GF-D8 (cell line): ENCODE results near the gene CTH.
"Not testable (repeated sequence)": the region's sequence is repeated elsewhere in the genome, so short reads cannot be mapped to it uniquely, and the experiment has no call there.

Experiments used
- DNase-seq: peaks from one replicate; lab custom pipeline; 2025; lab: John Stamatoyannopoulos, UW

Gene CTH

DNA sequence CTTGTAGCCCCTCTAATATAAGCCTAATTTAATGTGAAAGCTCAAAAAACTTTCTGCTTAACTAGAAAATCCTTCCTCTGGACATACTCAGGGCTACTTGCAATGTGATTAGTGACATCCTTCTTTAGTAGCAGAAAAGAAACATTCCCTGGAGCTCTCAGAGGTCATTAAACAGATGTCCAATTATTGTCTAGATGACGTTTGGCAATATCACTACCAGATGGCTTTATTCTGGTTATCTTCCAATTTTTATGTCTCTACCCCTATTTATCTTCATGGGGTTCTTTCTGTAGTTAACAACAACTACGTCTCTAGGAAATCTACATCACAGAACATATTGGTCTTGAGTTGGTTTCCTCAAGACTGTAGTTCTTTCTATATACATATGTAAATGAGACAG lies 44.2 kb downstream of the CTH start:
- DNase-seq: no peak

DNA sequence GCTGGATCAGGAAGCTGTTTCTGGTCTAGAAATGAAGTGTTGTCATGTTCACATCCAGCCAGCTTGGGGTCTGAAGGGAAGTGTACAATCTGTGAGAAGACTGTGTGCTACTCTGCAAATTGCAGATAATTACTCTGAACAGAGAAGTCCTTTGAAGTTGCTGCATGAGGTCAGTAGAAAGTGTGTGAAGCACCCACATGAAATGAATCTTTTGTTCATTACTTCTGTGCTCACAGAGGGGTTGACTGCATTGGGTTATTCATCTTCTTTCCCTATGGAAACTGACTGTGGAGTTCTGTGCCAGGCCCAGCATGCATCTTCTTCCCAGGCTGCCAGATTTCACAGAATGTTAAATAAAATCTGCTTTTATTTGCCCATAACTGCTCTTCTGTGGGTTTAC lies 47.1 kb downstream of the CTH start:
- no peak for DNase-seq

DNA sequence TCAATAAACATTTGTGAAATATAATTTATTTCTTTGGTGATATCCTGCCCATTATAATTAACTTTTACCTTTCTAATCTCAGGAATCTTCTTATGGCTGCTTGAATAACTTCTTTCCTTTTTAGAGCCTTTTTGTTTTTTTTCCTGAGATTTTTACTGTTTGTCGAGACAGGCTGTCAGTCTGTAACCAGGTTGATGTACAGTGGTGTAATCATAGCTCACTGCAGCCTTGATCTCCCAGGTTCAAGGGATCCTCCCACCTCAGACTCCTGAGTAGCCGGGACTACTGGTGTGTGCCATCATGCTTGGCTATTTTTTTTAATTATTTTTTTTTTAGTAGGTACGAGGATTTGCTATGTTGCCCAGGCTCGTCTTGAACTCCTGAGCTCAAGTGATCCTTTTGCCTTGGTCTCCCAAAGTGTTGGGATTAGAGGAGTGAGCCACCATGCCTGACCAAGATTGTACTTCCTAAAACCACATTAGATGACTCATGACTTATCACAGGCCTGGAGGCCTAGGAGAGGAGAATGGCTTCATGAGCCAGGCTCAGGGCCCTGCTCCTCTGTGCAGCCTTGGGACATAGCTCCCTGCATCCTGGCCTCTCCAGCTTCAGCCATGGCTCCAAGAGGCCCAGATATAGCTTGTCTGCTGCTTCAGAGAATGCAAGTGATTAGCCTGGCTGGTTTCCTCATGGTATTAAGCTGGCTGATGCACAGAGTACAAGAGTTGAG lies 48.6 kb downstream of the CTH start:
- DNase-seq: no peak

DNA sequence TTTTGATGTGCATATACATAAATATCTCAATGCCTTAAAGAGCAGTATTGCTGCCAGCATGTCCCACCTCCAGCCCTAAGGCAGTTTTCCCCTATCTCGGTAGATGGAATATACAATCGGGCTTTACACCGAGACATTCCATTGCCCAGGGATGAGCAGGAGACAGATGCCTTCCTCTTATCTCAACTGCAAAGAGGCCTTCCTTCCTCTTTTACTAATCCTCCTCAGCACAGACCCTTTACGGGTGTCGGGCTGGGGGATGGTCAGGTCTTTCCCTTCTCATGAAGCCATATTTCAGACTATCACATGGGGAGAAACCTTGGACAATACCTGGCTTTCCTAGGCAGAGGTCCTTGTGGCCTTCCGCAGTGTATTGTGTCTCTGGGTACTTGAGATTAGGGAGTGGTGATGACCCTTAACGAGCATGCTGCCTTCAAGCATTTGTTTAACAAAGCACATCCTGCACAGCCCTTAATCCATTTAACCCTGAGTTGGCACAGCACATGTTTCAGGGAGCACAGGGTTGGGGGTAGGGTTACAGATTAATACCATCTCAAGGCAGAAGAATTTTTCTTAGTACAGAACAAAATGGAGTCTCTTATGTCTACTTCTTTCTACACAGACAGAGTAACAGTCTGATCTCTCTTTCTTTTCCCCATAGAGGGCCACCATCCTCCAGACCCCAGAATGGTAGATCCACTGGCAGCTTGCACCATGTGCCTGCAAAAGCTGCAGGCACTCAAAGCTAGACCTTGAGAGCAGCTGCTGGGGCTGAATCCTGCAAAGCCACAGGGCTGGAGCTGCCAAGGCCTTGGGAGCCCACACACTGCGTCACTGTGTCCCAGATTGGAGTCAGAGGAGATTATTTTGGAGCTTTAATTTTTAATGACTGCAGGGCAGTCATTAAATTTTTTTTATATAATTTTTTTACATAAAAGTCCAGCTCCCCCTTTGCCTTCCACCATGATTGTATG lies 50.0 kb downstream of the CTH start:
- DNase-seq: not testable (repeated sequence)

DNA sequence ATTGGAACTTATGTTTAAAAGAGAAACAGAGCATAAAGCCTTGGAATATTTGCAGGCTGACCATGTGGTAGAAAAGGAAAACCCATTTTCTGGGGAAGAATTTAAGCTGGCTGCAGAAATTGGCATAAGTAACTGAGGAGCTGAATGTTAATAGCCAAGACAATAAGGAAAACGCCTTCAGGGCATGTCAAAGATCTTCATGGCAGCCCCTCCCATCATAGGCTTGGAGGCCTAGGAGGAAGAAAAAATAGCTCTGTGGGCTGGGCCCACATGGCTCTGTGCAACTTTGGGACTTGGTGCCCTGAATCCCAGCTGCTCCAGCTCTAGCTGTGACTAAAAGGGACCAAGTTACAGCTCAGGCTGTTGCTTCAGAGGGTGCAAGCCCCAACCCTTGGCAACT lies 51.5 kb downstream of the CTH start:
- no peak for DNase-seq

DNA sequence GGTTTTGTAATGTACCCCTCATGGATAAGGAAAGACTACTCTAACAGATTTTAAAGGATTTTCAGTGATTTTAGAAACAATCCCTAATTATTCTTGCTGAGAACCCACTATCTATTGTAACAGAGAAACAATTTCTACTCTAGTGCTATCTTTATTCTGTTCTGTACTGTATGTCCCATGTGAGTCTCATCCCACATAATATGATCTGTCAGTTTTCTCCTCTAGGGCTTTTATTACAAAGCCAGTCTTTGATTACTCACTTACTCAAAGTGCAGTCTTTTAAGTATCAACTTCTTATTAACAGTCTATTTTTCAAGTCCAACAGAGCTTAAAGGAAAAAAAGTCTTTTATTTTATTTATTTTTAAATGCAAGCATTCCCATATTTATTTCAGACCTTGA lies 54.8 kb downstream of the CTH start:
- no peak for DNase-seq

DNA sequence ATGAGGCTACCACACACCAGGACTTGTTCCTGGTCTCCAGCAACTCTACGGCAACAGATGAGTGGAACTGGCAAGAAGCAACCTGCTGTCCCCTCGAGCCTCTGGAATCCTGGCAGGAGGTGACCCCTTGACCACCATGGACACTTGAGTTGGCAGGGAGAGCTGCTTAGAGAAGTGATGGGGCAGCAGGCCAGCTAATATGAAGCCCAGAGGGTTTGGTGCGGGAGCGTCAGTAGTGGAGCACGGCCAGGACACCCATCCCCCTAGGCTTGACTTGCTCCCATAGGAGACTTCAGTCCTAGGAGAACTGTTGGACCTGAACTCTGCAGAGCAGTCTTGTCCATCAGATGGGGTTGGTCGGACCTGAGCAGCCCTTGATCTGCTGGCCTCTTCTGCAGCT lies 56.5 kb downstream of the CTH start:
- DNase-seq: no peak

DNA sequence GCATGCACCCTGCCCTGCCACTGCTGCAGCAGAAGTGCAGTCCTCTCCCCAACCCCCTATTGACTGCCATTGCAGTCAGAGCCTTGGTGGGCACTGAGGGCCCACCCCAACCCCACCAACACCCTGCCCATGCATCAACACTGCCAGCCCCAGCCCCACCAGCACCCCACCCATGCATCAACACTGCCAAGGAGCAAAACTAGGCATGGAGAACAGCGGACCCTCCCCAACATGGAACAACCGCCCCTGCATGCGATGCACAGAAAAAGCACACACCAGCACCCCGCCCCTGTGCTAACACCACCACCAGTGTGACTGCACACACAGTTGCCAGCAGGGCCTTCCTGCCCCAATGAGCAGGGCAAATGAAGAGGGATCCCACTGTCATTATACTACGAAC lies 57.1 kb downstream of the CTH start:
- no peak for DNase-seq

DNA sequence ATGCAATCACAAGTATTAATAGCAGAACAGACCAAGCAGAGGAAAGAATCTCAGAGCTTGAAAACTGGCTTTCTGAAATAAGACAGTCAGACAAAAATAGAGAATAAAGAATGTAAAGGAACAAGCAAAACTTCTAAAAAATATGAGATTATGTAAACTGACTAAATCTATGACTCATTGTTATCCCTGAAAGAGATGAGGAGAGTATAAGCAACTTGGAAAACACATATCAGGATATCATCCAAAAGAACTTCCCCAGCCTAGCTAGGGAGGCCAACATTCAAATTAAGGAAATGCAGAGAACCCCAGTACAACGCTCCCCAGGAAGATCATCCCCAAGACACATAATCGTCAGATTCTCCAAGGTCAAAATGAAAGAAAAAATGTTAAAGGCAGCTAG lies 58.1 kb downstream of the CTH start:
- DNase-seq: not testable (repeated sequence)

DNA sequence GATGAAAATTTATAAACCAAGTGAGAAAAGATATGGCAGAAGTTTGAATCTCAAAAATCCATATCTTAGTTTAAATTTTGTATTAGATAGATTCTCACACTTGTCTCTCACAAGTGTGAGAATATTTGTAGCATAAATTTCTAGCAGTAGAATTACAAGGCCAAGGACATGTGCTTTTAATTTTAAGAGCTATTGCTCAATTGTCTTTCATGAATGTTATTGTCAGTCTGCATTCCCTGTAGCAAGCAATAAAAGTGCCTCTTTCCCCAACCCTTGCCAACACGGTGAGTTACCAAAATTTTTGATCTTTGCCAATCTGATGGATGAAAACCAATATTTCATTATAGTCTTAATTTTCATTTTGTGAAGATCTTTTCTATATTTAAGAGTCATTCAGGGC lies 64.0 kb downstream of the CTH start:
- DNase-seq: no peak

DNA sequence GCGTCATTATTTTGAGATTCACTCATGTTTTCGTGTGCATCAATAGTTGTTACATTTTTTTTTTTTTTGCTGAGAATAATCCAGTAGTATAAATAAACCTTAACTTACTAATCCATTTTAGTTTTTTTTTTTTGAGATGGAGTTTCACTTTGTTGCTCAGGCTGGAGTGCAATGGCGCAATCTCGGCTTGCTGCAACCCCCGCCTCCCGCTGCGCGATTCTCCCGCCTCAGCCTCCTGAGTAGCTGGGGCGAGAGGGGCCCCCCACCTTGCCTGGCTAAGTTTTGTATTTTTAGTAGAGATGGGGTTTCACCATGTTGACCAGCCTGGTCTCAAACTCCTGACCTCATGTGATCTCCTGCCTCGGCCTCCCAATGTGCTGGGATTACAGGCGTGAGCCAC lies 66.0 kb downstream of the CTH start:
- no peak for DNase-seq

DNA sequence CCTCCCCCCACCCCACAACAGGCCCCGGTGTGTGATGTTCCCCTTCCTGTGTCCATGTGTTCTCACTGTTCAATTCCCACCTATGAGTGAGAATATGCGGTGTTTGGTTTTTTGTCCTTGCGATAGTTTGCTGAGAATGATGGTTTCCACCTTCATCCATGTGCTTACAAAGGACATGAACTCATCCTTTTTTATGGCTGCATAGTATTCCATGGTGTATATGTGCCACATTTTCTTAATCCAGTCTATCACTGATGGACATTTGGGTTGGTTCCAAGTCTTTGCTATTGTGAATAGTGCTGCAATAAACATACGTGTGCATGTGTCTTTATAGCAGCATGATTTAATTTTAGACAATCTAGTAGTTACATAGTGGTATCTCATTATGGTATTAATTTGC lies 66.8 kb downstream of the CTH start:
- DNase-seq: not testable (repeated sequence)

DNA sequence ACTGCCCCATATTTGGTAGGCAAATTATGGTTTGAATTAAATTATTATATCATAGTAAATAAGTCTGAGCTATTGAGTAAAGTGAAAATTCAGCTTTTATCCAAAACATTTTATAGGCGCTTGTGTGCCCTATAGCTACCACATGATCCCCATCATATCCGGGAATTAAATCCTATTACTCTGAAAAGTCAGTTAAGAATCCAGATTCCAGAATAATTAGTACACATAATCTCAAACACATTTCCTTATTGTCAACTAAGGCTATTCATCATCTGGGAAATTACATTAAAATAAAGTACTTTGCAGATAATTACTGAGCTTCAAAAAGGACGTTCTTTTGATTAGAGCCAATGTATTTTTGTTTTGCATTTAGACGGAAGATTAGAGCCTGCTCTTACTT lies 72.3 kb downstream of the CTH start:
- no peak for DNase-seq

DNA sequence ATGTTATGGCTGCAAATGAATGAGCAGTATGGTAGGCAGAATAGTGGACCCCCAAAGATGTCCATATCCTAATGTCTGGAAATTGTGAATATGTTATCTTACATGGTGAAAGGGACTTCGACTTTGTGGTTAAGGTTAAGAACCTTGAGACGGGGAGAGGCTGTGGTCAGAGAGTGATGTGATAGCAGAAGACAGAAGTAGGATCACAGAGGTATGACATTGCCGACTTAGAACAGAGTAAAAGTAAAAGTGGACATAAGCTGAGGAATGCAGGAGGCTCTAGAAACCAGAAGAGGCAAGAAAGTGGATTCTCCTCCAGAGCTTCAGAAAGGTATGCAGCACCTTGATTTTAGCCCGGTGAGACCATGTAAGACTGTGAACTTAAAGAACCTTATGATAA lies 74.6 kb downstream of the CTH start:
- DNase-seq: no peak

DNA sequence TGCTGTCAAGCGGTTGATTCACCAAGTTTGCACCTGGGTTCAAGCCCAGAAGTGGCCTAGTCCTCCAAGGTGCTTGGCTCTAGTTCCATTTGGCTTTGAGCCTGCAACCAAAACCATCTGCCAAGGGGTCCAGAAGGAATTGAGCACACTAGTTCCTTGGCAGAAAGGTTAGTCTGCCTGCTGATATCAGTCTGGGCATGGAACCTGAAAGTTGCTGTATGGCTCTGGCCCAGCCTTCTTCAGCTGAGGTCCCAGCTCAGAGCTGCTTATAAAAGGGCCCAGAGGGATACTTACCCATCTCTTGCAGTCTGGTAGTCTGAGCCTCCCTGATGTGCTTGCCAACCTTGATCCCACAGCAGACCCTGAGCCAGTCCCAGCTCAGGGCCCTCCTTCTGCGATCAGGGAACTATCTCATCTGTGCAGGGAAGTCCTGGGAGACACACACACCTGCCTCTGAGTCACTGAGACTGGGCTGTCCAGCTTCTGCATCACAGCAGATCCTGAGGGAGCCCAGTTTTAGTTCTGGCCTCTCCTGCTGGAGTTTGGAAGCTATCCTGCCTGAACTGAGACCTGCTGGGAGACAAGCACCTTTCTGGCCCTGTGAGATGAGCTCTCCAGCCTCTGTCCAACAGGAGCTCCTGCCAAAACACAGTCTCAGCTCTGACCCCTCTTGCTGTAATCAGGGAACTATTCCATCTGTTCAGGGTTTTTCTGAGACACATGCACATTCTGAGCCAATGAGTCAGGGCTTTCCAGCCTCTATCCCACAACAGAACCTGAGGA lies 75.8 kb downstream of the CTH start:
- no peak for DNase-seq

DNA sequence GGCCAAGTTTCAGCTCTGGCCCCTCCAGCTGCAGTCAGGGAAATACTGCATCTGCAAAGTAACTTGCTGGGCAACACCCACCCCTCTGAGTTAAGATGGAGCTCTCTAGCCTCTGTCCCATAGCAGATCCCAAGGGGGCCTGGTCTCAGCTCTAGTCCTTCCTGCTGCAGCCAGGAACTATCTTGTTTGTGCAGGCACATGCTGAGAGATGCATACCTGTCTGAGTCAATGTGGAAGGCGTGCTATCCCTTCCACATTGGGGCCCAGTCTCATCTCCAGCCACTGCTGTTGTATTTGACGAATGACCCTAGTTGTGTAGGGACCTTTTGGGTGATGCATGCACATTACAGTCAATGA lies 76.4 kb downstream of the CTH start:
- DNase-seq: no peak

DNA sequence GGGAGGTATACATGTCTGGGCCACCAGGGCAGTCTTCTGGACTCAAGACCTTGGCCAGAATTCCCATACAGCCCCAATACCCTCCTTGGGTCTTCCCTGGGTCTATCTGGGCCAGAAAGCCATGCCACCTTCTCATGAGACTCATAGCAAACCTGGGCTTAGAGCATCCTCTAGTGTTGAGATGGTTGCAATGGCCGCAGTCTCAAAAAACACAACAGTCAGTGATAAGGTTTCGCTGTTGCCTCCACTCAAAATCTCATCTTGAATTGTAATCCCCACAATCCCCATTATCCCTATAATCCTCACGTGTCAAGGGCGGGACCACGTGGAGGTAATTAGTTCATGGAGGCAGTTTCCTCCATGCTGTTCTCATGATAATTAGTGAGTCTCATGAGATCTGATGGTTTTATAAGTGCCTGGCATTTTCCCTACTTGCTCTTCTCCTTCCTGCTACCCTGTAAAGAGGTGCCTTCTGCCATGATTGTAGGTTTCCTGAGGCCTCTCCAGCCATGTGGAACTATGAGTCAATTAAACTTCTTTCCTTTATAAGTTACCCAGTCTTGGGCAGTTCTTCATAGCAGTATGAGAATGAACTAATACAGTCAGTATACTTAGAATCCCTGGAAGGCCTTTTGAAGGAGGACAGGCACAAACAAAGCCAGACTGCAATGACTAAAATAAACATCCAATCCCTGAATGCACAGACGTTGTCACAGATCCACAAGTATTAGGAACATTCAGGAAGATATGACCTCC lies 77.0 kb downstream of the CTH start:
- no peak for DNase-seq
